ENCODE measurements around the gene SPI1.

The SPI1 gene

GRCh38 chr11:47356129-47356997 is 22.0 kb downstream of the SPI1 start:
- Histone ChIP-seq H3K79me1 (ENCODE audit: low read depth, low read length) (peaks cover 1% of the 10 kb centered on the region), H3K36me3 (replicated peaks in 1 of 2; ENCODE audit: control insufficient read depth in 2 of 2, insufficient read depth in 2 of 2, low read length in 2 of 2) (peaks cover 0 to 3% of the 10 kb centered on the region in 2 donors), H2BK120ac (ENCODE audit: low read depth, low read length) (no peak overlapping the region), H3K27ac (replicated peaks; ENCODE audit: low read length) (no peak overlapping the region), H3K23ac (ENCODE audit: low read depth, low read length, poor library complexity) (peak overlapping the region; percentile 92), H2BK5ac (ENCODE audit: low read length) (no peak overlapping the region), H2AK5ac (ENCODE audit: low read depth, low read length) (peak overlapping the region; percentile 66), H3K4me3 (ENCODE audit: low read length in 2 of 2) (peak overlapping the region in 1 of 2 donors; percentile 71), H2AFZ (ENCODE audit: low read length) (no peak overlapping the region), H3K27me3 (ENCODE audit: control insufficient read depth in 3 of 3, insufficient read depth in 3 of 3, low read depth in 1 of 3, low read length in 3 of 3) (peaks cover 0 to 7% (median 0%) of the 10 kb centered on the region in 3 experiments), H4K91ac (ENCODE audit: low read depth, low read length, poor library complexity) (no peak overlapping the region), H3K4ac (ENCODE audit: low read length) (no peak overlapping the region), H3K14ac (ENCODE audit: low read length) (peak overlapping the region; percentile 97), H2BK12ac (ENCODE audit: low read length) (peak overlapping the region; percentile 0), H3K9me3 (replicated peaks in 1 of 2; ENCODE audit: control insufficient read depth in 2 of 2, insufficient read depth in 1 of 2, low read depth in 1 of 2, low read length in 2 of 2) (peaks cover 0 to 19% of the 10 kb centered on the region in 2 donors), H3K4me2 (ENCODE audit: insufficient read depth, low read length, poor library complexity, severe bottlenecking) (no peak overlapping the region), H4K8ac (ENCODE audit: low read depth, low read length) (peak overlapping the region; percentile 5), H2BK15ac (ENCODE audit: low read length) (no peak overlapping the region), H3K18ac (ENCODE audit: low read length) (peak overlapping the region; percentile 63), H3K4me1 (ENCODE audit: control insufficient read depth in 2 of 2, insufficient read depth in 1 of 2, low read depth in 1 of 2, low read length in 2 of 2) (peaks cover 0 to 5% of the 10 kb centered on the region in 2 donors), H3K9ac (ENCODE audit: low read depth, low read length, poor library complexity) (peak overlapping the region; percentile 78)
- 100% methylated on average over 1 to 4 of the region's 9 CpGs for WGBS, 2 donors (ENCODE audit: extremely low coverage in 2 of 2, insufficient read length in 2 of 2, insufficient replicate concordance in 1 of 2)
- no peak for DNase-seq (ENCODE audit: low spot score)

DNA sequence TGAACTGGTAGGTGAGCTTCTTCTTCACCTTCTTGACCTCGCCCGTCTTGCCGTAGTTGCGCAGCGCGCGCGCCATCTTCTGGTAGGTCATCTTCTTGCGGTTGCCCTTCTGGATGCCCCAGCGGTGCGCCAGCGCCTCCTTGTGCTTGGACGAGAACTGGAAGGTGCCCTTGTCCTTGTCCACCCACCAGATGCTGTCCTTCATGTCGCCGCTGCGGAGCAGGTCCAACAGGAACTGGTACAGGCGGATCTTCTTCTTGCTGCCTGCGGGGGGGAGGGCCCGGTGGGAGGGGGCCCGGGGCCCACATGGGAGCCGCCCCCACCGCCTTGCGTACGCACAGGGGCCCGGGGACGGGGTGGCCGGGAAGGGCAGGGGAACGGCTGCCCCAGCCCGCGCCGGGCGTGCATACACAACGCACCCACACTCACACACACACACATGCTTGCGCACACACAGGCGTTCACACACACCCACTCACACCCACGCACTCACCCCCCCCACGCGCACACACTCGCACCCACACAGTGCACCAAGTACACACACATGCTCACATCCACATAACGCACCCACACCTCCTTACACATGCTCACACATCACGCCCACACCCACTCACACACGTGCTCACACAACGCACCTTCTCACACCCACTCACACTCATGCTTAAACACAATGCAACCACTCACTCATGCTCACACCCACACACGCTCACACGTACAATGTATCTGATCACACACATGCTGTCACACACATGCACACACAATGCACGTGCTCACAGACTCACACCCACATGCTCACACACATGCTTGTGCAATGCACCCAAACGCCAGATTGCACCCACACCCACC is 22.8 kb downstream of the SPI1 start:
- Histone ChIP-seq H3K23ac (ENCODE audit: low read depth, low read length, poor library complexity) (peak overlapping the region; percentile 92), H2BK5ac (ENCODE audit: low read length) (no peak overlapping the region), H3K36me3 (replicated peaks in 1 of 2; ENCODE audit: control insufficient read depth in 2 of 2, insufficient read depth in 2 of 2, low read length in 2 of 2) (peaks cover 0 to 3% of the 10 kb centered on the region in 2 donors), H3K4me1 (ENCODE audit: control insufficient read depth in 2 of 2, insufficient read depth in 1 of 2, low read depth in 1 of 2, low read length in 2 of 2) (peaks cover 3 to 5% of the 10 kb centered on the region in 2 donors), H3K9ac (ENCODE audit: low read depth, low read length, poor library complexity) (peak overlapping the region; percentile 78), H2AK5ac (ENCODE audit: low read depth, low read length) (peak overlapping the region; percentile 66), H3K4ac (ENCODE audit: low read length) (no peak overlapping the region), H3K79me1 (ENCODE audit: low read depth, low read length) (peaks cover 1% of the 10 kb centered on the region), H3K14ac (ENCODE audit: low read length) (peak overlapping the region; percentile 97), H2BK120ac (ENCODE audit: low read depth, low read length) (no peak overlapping the region), H3K18ac (ENCODE audit: low read length) (peak overlapping the region; percentile 63), H3K4me3 (ENCODE audit: low read length in 2 of 2) (peak overlapping the region in 1 of 2 donors; percentile 71), H2AFZ (ENCODE audit: low read length) (peak overlapping the region; percentile 77), H3K9me3 (replicated peaks in 1 of 2; ENCODE audit: control insufficient read depth in 2 of 2, insufficient read depth in 1 of 2, low read depth in 1 of 2, low read length in 2 of 2) (peaks cover 0 to 19% of the 10 kb centered on the region in 2 donors), H2BK12ac (ENCODE audit: low read length) (peak overlapping the region; percentile 0), H3K27ac (replicated peaks; ENCODE audit: low read length) (no peak overlapping the region), H3K27me3 (ENCODE audit: control insufficient read depth in 3 of 3, insufficient read depth in 3 of 3, low read depth in 1 of 3, low read length in 3 of 3) (peaks cover 0 to 11% (median 0%) of the 10 kb centered on the region in 3 experiments), H3K4me2 (ENCODE audit: insufficient read depth, low read length, poor library complexity, severe bottlenecking) (peak overlapping the region; percentile 75), H2BK15ac (ENCODE audit: low read length) (no peak overlapping the region), H4K8ac (ENCODE audit: low read depth, low read length) (peak overlapping the region; percentile 5), H4K91ac (ENCODE audit: low read depth, low read length, poor library complexity) (peak overlapping the region; percentile 99)
- WGBS, 2 donors (ENCODE audit: extremely low coverage in 2 of 2, insufficient read length in 2 of 2, insufficient replicate concordance in 1 of 2): 100% methylated on average over 3 of the region's 47 CpGs; no CpG with 5 or more reads in 1 of the 2 donors
- peak; percentile 90 for DNase-seq (ENCODE audit: low spot score)

- no peak overlapping the region for H2BK5ac ChIP-seq (ENCODE audit: low read length)
- H2BK15ac ChIP-seq (ENCODE audit: low read length): no peak overlapping the region
- no peak overlapping the region for H3K27ac ChIP-seq (replicated peaks; ENCODE audit: low read length)
- no peak overlapping the region for H3K9ac ChIP-seq (ENCODE audit: low read depth, low read length, poor library complexity)
- H2BK120ac ChIP-seq (ENCODE audit: low read depth, low read length): no peak overlapping the region
- no peak for DNase-seq (ENCODE audit: low spot score)
- peaks cover 3 to 5% of the 10 kb centered on the region in 2 donors for H3K4me1 ChIP-seq (ENCODE audit: control insufficient read depth in 2 of 2, insufficient read depth in 1 of 2, low read depth in 1 of 2, low read length in 2 of 2)
- H2AFZ ChIP-seq (ENCODE audit: low read length): peak overlapping the region; percentile 77
- peak overlapping the region; percentile 25 for H4K8ac ChIP-seq (ENCODE audit: low read depth, low read length)
- H3K27me3 ChIP-seq (ENCODE audit: control insufficient read depth in 3 of 3, insufficient read depth in 3 of 3, low read depth in 1 of 3, low read length in 3 of 3): peaks cover 0 to 11% (median 0%) of the 10 kb centered on the region in 3 experiments
- no peak overlapping the region for H2BK12ac ChIP-seq (ENCODE audit: low read length)
- no CpG with 5 or more reads among the region's 32 CpGs for WGBS, 2 donors (ENCODE audit: extremely low coverage in 2 of 2, insufficient read length in 2 of 2, insufficient replicate concordance in 1 of 2)
- H3K23ac ChIP-seq (ENCODE audit: low read depth, low read length, poor library complexity): peak overlapping the region; percentile 39
- peaks cover 1% of the 10 kb centered on the region for H3K79me1 ChIP-seq (ENCODE audit: low read depth, low read length)
- peaks cover 0 to 3% of the 10 kb centered on the region in 2 donors for H3K36me3 ChIP-seq (replicated peaks in 1 of 2; ENCODE audit: control insufficient read depth in 2 of 2, insufficient read depth in 2 of 2, low read length in 2 of 2)
- H3K18ac ChIP-seq (ENCODE audit: low read length): peak overlapping the region; percentile 81
- H3K4me2 ChIP-seq (ENCODE audit: insufficient read depth, low read length, poor library complexity, severe bottlenecking): peak overlapping the region; percentile 75
- H3K9me3 ChIP-seq (replicated peaks in 1 of 2; ENCODE audit: control insufficient read depth in 2 of 2, insufficient read depth in 1 of 2, low read depth in 1 of 2, low read length in 2 of 2): peaks cover 0 to 19% of the 10 kb centered on the region in 2 donors
- H3K4ac ChIP-seq (ENCODE audit: low read length): no peak overlapping the region
- no peak overlapping the region for H4K91ac ChIP-seq (ENCODE audit: low read depth, low read length, poor library complexity)
- H3K4me3 ChIP-seq (ENCODE audit: low read length in 2 of 2): no peak overlapping the region
- no peak overlapping the region for H2AK5ac ChIP-seq (ENCODE audit: low read depth, low read length)
- H3K14ac ChIP-seq (ENCODE audit: low read length): no peak overlapping the region
Measured at GRCh38 chr11:47354913-47355282, 23.4 kb downstream of the SPI1 start.
